ENCODE measurements around the gene SMC2.

SMC2 gene

GRCh38 chr9:104107799-104108198 is 13.7 kb downstream of the SMC2 start:
- no peak for DNase-seq (ENCODE audit: low read depth)

- DNase-seq (ENCODE audit: low read depth): no peak
Measured at GRCh38 chr9:104108315-104108714, 14.2 kb downstream of the SMC2 start.

GRCh38 chr9:104110509-104110908 is 16.4 kb downstream of the SMC2 start:
- no peak for DNase-seq (ENCODE audit: low read depth)

GRCh38 chr9:104118916-104119315 is 24.8 kb downstream of the SMC2 start:
- no peak for DNase-seq (ENCODE audit: low read depth)

- DNase-seq (ENCODE audit: low read depth): no peak
Measured at GRCh38 chr9:104121022-104121421, 26.9 kb downstream of the SMC2 start.

DNA sequence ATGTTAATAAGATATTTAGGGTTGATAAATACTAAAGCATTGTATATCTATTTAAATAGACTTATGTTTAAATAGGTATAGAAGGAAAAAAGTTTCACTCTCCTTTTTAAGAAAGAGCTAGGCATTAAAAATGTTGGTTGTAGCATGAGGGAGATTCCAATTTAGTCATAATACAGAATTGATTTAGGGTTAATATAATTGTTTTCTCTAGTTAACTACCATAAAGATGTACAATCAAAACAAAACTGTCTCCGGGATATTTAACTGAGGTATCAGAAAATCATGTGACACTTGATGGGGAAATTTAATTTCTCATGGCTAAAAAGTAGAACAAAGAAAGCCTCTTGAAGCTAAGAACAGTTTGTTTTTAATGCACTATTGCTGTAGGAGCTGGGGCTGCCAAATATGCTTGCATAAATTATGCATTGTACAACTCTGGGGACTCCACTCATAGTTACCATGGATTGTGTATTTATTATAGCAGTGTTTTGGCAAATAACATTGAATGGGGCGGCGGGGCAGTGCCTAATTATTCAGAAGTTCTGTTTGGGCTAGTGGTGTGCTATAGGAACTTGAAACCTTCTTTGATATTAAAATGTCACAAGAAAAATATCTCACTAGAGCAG is 44.2 kb downstream of the SMC2 start:
- DNase-seq (ENCODE audit: low read depth): no peak

- no peak for DNase-seq (ENCODE audit: low read depth)
Measured at GRCh38 chr9:104142799-104143549, 48.9 kb downstream of the SMC2 start.

- DNase-seq (ENCODE audit: low read depth): no peak
Measured at GRCh38 chr9:104143550-104143910, 49.4 kb downstream of the SMC2 start.

GRCh38 chr9:104144336-104144735 is 50.2 kb downstream of the SMC2 start:
- no peak for DNase-seq (ENCODE audit: low read depth)

DNA sequence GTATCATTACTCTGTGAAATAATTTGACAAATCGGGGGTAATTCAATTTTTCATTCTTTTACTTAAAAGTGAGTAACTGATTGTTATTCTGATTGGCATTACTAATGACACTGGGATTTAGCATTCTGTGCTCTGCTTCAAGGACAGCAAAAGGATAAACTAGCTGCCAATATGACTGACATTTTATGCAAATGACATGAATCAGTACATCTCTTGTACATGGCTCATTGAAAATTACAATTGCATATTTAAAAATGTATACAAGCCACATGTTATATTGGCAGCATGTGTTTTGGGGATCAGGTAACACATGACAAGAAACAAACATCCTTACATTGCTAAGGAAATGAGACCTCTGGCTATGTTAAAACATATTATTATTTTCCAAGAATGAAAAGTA is 79.0 kb downstream of the SMC2 start:
- no peak for DNase-seq (ENCODE audit: low read depth)

GRCh38 chr9:104177003-104177611 is 83.0 kb downstream of the SMC2 start:
- DNase-seq (ENCODE audit: low read depth): no peak

GRCh38 chr9:104177676-104178075 is 83.6 kb downstream of the SMC2 start:
- DNase-seq (ENCODE audit: low read depth): no peak
